ENCODE measurements around the gene FPR2. TPM values are rescaled to one million over a fixed set of nuclear protein-coding genes. Genes with fewer than 3 reads are reported as not detected.

Gene FPR2
- total RNA-seq, 1 donor, result not detected

- TF ChIP-seq, protein P1, sequence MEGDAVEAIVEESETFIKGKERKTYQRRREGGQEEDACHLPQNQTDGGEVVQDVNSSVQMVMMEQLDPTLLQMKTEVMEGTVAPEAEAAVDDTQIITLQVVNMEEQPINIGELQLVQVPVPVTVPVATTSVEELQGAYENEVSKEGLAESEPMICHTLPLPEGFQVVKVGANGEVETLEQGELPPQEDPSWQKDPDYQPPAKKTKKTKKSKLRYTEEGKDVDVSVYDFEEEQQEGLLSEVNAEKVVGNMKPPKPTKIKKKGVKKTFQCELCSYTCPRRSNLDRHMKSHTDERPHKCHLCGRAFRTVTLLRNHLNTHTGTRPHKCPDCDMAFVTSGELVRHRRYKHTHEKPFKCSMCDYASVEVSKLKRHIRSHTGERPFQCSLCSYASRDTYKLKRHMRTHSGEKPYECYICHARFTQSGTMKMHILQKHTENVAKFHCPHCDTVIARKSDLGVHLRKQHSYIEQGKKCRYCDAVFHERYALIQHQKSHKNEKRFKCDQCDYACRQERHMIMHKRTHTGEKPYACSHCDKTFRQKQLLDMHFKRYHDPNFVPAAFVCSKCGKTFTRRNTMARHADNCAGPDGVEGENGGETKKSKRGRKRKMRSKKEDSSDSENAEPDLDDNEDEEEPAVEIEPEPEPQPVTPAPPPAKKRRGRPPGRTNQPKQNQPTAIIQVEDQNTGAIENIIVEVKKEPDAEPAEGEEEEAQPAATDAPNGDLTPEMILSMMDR (IDR thresholded peaks at IDR 0.05; ENCODE audit: insufficient read depth, low read length), result no peak
- H3K4me3 ChIP-seq (ENCODE audit: low read depth, low read length), result no peak overlapping the region
- DNase-seq (ENCODE audit: low read depth), result no peak
Observed at GRCh38 chr19:51788029-51788428, 27.0 kb downstream of the FPR2 start.

- DNase-seq (ENCODE audit: low read depth), result no peak
- TF ChIP-seq, protein P1 (IDR thresholded peaks at IDR 0.05; ENCODE audit: insufficient read depth, low read length), result no peak
- no peak overlapping the region for H3K4me3 ChIP-seq (ENCODE audit: low read depth, low read length)
Observed at GRCh38 chr19:51789061-51789795, 28.2 kb downstream of the FPR2 start.

DNA sequence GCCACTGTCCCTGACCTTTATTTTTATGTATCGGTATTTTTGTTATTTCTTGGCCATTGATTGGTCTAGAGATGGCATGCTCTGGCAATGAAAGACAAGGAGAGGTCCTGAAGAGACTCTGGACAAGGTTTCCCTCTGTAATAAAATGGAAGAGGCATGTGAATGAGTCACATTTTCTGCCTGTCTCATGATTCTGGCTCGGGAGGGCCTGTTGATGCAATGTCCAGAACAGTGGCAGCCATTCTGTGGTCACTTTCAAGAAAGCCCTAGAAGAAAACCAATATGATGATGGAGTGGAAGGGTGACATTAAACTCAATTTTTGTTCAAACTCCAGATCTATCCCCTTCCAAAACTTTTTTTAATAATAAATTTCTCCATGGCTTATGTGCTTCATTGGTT, 32.0 kb downstream of the FPR2 start:
- no peak for DNase-seq (ENCODE audit: low read depth)
- TF ChIP-seq, protein P1 (IDR thresholded peaks at IDR 0.05; ENCODE audit: insufficient read depth, low read length), result no peak

DNA sequence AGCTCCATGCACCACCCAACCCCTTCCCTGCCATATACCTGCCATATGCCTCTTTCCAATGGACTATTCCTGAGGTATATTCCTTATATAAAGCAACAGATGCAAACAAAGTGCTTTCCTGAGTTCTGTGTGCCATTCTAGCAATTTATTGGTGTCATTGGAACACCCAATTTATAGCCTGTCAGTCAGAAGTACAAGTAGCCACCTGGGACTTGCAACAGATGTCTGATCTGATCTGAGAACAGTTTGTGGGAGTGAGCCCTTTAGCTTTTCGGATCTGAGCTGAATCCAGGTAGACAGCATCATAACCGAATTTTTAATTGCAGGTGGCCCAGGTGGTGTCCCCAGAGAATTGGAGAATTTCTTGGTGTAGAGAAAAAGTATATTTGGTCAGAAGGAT, 33.0 kb downstream of the FPR2 start:
- TF ChIP-seq, protein P1 (IDR thresholded peaks at IDR 0.05; ENCODE audit: insufficient read depth, low read length), result no peak
- no peak for DNase-seq (ENCODE audit: low read depth)
- no peak overlapping the region for H3K4me3 ChIP-seq (ENCODE audit: low read depth, low read length)

More for the DNA sequence above, 32.0 kb downstream of the FPR2 start:
- H3K4me3 ChIP-seq (ENCODE audit: low read depth, low read length), result no peak overlapping the region

DNA sequence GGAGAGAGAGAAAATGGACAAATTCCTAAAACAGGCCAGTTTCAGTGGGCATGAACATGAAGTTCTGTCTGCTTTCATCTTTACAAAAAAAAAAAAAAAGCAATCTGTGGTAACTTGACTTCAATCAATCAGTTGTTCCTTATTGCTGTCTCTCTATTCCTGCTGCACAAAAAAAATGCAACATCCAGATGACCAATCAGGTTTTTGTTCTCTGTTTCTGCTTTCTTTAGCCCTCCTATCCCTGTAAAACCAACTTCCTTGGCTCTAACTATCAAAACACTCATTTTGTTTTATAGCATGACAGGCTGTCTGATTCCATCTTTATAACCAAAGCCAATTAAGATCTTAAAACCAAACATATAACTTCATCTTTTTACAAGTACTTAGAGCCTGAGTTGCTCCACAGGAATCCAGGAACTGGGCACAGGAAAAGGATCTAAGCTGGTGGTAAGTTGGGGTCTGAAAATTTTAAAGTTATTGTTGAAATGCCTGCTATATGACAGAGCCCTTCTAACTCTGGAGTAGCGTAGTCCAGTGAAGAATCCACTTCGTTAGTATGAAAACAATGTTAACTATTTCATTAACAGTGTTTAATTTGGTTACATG, 34.0 kb downstream of the FPR2 start, which contains the start of gene FPR3:
Gene FPR3, plus strand, starts transcription at position 273 of the 606 bp plus-strand sequence. CDS start 28,592 bp downstream, outside the sequence.
- TF ChIP-seq, protein P1 (IDR thresholded peaks at IDR 0.05; ENCODE audit: insufficient read depth, low read length), result no peak
- no peak for DNase-seq (ENCODE audit: low read depth)
- H3K4me3 ChIP-seq (ENCODE audit: low read depth, low read length), result no peak within 1 kb of the TSS

- no peak overlapping the region for H3K4me3 ChIP-seq (ENCODE audit: low read depth, low read length)
- no peak for DNase-seq (ENCODE audit: low read depth)
- TF ChIP-seq, protein P1 (IDR thresholded peaks at IDR 0.05; ENCODE audit: insufficient read depth, low read length), result no peak
Observed at GRCh38 chr19:51796195-51796679, 35.3 kb downstream of the FPR2 start.

Measured in fibroblast of the aortic adventitia (primary cell).